CD4-positive, alpha-beta T cell treated with Interleukin-6 for 4 hours (primary cell): ENCODE data around the gene DAB2IP.
A peak's percentile ranks its signal among the peaks of the same experiment; 100 is the strongest.
"Not testable (repeated sequence)": the region's sequence is repeated elsewhere in the genome, so short reads cannot be mapped to it uniquely, and the experiment has no call there.

ENCODE experiments used
- DNase-seq: peaks from one replicate; pipeline ENCODE4 v3.0.0-alpha.2; 2020; ENCODE audit warnings: mixed read lengths

Gene DAB2IP

DNA sequence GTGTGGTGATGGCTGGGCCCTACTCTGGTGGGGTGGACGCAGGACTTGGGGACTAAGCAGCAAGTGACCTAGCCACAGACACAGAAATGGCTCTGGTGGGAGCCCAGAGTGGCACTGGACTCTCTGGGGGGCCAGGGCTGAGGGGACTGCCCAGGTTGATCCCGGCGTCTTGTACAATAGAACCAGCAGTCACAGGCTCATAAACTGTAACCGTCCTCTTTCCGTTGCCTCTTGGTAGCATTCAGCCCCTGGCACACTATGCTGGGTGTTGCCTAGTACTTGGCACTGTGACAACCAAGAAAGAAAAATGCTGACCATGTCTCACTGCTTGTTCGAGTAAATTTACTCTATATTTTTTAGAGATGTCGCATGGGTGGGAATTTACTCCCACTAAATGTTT is 80.5 kb downstream of the DAB2IP start:
- DNase-seq, result no peak

DNA sequence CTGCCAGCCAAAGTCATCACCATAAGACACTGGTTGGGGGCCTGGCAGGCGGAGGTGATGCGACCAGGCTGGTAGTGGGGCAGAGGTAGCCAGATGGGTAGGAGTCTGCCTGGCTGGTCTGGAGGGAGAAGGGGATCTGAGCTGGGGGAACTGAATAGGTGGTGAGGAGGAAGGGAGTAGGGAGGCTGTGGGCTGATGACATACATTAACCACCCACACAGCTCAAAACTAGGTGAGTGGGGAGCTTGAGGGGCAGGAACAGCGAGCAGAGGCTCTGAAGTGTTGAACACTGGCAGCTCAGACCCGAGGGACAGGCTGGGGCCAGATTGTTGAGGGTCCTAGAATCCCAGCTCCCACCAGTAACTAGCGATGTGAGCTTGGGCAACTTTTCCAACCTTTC is 81.0 kb downstream of the DAB2IP start:
- no peak for DNase-seq

DNA sequence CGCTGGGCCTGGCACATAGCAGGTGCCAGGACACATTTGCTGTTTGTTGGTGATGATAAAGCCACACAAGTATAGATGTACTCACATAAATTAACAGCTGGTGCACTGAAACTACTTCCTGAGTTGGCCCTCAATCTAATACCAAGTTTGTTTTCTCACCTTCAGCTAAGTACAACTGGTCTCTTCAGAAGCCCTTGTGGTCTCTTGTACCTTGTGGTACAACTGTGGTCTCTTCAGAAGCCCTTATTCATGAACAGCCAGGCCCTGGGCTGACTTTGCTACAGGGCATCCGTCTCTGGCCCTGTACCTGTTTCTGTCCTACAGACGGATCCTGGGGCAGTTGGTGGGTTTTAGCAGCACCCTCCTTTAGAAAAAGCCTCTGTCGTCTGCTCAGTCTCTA is 81.5 kb downstream of the DAB2IP start:
- DNase-seq, result no peak

DNA sequence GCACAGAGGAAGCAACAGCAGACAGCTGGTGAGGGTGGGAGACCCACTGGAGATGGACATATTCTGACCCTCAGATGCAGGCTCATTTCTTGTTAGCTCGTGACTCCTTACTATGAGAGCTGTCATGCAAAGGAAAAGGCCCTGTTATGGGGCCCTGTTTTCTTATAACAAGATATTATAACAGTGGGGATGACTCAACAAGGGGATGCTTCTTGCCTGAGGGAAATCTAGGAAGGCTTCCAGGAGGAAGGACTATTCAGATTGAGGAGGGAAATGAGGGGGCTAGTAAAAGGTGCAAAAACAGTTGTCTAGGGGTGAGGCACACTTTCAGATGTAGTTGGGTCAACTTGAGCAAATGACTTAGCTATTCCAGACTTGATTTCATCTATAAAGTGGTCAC is 83.0 kb downstream of the DAB2IP start:
- DNase-seq, result no peak

DNA sequence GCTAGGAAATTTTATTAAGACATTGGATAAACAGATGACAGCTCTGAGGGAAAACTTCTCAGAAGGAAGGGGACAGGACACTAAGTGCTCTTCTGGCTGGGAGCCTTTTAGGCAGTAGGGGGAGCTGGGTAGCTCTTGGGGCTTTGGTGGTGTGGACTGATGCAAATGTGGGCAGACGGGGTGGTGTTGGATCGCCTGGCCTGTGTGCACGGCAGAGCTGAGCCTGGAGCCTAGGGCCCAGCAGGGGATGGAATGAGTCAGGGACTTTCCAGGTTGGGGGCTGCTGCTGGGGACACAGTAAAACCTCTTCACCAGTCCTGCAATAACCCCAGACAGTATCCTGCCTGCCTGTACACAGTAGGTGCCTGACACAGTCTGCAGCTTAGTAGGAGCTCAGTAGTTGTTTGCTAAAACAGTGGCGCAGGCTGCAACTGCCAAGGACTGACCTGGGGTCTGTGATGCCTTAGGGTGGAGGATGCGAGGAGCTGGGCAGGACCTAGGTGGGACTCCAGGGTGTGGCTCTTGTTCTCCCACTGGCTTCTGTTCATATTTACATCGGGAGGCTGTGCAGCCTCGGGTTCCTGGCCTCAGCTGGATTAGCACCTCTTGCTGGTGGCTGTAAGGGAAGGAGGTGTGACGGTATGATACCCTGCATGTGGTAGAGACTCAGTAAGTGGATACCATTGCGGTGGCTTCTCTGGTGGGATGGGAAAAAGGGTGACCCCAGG is 83.8 kb downstream of the DAB2IP start:
- DNase-seq, result no peak

DNA sequence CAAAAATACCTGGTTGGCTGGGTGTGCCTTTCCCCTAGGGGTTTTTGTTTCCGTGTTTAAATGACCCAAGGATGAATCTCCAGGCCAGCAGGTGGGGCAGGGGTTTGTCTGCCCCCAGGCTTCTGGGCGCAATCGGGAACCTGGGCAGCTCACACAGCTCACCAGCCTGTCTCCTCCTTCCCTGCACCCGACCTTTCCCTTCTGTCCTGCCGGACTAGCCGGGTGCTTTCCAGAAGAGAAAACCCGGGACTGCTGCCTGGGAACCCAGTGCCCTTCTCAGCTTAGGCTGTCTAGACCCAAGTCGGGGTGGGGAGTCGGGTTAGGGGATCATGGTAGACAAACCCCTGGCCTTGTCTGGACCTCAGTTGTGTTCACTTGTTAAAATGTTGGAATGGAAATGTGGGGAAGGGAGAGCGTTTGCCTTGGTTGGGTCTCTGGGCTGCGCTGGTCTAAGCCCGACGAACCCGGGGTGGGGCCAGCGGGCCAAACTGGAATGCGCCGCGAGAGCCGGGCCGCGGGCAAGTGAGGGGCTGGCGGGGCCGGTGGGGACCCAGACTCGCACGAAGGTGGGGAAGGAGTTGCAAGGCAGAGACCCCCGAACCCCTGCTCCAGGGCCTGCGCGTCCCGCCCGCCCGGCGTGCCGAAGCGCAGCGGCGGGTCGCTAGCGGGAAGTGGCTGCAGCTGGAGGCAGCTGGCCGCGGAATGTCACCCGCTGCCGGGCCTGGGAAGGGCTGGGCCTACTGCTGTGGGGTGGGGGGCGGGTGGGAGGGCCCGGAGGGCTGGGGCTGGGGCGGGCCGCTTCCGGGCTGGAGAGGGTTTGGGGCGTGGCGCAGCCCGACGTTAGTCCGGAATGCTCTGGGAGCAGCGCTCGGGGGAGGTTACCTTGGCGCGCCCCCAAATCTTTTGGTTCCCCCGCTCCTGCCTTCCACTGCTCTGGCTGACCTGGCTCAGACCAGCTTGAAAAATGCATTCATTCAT is 84.6 kb downstream of the DAB2IP start:
- DNase-seq, result no peak

DNA sequence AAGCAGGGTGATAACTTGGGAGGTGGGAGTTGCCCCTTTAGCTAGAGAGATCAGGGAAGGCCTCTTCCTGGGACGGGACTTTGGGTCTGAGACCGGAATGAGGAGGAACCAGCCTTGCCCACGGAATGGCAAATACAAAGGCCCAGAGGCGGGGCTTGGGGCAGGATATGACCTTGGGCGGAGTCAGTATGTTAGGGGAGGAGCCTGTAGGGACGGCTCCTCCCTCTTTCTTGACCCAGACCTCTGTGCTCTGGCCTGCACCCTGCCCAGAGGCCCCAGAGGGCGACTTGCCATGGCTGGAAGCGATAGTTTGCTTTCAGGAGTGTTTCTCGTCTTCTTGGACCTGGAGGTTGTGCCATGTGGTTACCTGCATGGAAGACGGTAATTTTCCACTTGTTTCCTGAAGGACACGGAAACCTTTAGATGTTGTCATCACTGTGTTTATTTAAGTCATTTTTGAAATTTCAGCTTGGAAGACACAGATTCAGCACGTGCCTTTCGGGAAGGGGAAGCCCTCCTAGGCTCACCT is 85.6 kb downstream of the DAB2IP start:
- no peak for DNase-seq

DNA sequence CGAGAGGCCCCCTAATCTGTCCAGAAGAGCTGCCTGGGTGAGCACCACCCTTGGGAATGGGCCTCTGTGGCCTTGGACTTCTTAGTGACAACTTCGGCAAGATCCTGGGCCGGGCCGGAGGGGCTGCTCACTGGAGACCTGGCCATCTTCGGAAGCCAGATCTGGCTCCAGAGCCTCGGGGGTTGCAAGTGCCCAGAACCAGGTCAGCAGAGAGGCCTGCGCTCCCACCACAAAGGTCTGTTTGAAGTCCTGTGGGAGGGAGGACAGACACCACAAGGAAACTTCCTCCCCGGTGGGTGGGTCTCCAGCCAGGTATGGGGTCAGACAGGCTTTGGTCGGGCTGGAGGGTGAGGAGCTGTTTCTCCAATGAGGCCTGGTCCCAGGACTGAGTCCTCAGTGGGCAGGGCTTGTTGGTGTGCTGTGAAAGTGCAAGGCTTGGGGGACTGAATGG is 86.1 kb downstream of the DAB2IP start:
- DNase-seq, result no peak

DNA sequence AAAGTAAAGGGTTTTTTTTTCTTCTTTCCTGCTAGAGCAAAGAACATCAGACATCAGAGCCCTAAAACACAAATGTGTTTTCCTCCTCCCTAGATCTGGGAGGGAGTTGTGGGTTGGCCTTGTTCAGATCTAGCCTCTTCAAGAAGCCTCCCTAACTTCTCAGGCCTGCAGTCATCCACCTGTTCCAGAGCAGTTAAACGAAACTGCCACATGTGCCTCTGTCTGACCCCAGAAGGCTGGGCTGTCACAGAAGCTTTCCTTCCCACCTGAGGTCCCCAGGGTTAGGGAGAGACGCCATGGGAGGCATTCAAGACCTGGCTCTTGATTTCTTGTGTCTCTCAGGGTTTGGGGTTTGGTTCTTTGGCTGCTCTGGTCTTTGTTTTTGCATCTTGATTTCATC is 87.0 kb downstream of the DAB2IP start:
- no peak for DNase-seq

DNA sequence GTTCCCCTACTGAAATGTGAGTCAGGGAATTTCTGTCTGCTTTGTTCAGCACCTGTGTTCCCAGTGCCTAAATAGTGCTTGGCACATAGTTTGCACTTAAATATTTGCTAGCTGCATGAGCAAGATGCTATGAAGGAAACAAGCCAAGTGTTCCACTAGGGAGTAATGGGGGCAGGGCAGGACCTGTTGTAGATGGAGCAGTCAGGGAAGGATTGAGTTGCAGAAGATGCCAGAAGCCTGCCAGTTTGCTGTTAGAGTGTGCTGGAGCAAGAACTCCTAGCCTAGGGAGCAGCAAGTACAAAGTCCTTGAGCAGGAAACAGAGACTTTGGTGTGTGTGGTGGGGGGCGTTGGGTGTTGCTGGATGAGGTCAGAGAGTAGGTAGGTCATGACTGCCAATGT is 87.5 kb downstream of the DAB2IP start:
- DNase-seq, result no peak

DNA sequence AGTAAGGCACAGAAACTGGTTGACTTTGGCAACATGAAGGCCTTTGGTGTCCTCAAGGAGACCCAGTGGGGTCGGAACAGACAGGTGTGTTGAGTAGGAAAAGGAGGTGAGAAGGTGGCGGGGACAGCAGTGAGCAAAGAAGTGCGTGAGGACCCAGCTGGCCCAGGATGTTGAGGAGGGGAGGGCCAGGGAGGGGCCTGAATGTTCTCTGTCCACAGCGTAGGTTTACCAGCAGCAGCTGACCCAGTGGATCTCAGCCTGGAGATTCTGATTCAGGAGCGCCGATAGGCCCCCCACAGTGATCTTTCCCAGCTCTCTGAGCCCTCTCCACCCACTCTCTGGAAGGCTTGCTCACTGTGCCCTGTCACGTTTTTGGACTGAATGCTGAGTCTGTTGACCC is 88.5 kb downstream of the DAB2IP start:
- DNase-seq, result no peak

DNA sequence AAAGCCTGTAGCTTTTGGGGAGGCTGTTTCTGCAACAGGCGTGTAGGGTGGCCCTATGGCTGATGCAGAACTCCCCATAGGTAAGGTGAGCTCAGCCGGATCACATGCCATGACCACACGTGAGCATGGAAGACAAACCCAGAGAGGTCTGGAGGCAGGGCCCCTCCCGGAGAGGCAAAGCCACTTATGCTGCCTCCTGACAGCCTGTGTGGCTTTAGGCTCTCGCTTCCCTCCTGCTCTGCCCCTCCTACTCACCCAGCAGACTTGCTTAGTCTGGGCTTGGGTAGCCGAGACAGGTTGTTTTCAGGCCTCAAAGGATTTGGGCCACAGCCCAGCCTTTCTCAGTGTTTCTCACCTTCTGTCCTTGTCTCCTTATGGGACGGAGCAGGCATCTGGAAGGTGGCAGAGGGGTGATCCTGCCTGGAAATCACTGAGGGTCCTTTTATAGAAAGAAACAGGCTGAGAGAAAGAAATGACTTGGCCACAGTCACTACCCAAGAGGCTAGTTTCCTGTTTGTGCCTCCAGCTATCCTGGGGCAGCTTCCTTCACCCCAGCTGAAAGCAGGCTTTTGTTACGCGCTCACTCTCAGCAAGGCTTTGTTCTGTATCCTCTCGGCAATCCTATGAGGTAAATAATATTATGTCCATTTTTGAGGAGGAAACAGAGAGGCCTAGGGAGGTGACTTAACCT is 89.9 kb downstream of the DAB2IP start:
- no peak for DNase-seq

DNA sequence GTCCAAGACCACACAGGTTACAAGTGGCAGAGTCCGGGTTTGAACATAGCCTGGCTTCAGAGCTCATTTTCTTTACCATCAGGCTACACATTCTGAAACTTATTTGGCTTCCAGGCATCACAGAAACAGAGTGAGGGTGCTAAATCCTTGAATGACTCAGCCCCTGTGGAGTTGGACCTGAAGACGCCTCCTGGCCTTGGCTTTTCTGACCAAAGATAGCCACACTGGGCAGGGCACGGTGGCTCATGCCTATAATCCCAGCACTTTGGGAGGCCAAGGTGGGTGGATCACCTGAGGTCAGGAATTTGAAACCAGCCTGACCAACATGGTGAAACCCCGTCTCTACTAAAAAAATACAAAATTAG is 90.5 kb downstream of the DAB2IP start:
- not testable (repeated sequence) for DNase-seq

DNA sequence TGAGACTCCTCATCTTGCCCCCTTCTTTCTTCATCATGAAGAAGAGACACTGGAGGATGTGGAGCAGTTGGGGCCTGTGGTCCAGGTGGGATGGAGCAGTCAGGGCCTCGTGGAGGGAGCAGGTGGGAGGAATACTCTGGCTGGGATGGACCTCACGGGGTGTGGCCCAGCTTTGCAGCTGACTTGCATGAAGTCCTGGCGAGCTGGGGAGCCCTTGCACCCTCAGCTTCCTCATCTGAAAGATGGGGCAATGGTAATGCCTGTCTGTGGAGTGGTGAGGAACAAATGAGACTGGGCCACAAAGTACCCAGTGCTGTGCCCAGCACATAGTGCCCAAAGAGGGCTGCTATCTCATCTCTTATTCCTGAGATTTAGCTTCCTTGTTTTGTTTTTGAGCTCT is 91.5 kb downstream of the DAB2IP start:
- no peak for DNase-seq

DNA sequence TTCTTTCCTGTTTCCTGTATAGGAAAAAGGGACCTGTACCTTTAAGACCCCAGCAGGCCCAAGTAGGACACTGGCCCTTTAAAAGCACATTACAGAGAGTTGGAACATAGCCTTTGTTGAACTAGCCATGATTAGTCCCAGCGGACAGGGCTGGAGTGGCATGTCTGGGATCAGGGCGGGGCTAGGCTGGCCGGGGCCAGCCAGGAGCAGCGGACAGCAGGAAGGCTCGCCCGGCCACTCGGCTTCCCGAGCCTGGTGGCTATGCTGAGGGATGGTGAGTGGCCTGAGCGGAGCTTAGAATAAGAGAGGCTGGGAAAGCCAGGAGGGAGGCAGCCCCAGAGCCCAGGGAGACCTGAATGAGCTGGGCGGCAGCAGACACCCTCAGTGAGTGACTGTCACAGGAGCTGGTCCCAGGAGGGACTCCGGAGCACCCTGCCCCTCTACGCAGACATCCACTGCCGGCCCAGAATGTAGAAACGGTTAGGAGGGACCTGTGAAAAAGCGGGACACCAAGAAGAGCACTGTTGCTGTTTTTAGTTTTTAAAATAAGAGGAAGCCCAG is 92.1 kb downstream of the DAB2IP start:
- no peak for DNase-seq

DNA sequence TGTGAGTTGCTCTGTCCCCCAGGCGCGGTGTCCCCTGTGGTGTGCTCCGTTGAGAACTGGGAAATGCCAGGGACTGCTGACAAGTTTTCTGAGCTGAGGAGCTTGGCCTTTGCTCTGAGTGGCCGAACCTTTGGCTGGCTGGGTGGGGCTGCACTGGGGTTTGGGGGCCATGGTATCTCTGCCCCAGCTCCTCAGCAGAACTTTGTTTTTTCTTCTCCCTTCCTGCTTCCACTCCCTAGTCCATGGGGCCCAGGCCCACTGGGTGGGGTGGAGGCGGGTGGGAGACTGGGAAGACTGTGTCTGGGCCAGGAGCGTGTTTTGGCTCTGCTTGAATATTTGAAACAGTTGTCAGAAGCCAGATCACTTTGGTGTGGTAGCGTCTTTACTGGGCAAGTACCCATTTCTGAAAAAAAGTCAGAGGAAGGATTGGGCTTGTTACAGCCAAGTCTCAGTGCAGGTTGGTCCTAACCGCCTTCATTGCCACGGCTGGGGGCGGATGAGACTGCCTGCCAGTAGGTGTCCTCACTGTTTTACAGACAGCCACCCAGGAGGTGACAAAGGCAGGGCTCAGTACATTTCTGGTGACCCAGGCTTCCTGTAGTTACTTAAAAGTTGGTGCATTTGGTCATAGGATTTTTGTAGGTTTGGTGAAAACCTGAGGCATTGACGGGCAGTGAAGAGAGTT is 92.7 kb downstream of the DAB2IP start:
- peak; percentile 31 for DNase-seq

DNA sequence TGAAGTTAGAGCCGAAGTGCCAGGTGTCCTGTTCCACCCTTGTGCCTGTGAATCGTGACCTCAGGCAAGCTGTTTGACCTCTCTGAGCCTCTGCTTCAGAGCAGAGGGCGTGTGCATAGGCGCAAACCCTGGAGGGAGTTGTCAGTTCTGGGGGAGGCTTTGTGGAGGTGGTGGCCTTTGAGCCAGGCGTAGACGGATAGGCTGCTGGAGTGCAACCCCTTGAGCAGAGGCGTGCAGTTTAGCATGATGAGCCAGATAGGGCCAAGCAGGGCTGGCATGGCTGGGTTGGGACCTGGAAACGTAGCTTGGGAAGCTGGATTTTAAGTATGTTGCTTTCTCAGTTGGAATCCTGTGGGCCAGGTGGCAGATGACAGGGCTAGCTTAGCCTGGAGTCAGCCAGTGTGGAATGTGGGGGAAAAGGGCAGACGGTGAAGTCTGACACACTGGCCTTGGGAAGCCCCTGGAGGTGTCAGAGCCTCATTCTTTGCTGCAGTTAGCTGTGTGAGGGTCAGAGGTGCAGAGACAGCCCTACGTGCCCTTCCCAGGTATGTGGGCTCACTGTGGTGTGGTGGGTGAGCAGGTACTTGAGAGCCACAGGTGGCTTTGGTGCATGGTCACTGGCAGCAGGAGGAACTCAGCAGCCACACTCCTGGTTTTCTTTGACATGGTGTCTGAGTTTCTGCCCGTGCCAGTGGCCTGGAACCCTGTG is 93.4 kb downstream of the DAB2IP start:
- DNase-seq, result no peak

DNA sequence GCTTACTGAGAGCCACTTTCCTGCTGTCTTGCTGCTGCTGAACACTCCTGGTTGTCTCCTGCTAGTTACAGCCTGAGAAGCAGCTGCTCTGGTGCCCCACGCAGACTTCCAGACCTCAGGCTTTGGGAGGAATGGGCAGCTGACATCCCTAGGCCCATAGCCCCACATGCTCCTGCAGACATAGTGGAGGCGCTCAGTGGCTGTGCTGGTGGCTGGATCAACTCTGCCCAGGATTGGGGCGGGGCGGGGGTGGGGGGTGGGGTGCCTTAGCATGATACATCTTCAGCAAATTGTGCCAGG is 93.9 kb downstream of the DAB2IP start:
- no peak for DNase-seq

DNA sequence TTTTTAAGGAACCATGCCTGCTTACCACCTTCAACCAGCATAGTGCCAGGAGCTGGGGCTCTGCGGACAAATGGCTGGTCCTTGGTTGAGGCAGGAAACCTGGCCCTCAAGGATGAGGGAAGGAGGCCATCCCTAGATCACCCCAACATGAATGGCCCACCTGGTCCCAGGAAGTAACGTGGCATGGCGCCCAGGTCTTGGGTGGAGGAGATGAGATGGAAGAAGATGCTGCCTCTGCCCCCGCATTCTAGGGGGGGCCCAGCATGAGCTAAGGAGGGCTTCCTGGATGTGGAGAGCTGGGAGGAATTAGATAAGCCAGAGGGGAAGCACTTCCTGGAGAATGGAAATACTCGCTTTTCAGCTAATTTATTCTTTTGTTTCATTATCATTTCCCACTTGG is 95.0 kb downstream of the DAB2IP start:
- no peak for DNase-seq

DNA sequence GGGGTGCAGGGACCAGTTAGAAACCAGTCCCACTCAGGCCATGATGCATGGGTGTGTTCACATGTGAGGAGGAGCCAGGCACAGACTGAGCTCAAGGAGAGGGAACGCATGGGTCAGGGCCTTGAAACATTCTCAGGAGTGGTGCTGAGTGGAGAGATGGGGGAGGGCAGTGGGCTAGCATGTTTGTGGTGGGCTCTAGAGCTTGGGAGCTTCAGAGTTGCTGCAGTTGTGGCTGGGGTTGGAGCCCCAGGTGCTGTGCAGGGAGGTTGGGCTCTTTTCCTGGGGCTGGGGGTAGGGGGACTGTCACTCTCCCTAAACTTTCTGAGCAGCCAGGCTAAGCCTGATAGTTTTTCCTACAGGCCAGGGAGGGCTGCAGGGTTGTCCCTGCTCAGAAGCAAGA is 95.4 kb downstream of the DAB2IP start:
- no peak for DNase-seq

DNA sequence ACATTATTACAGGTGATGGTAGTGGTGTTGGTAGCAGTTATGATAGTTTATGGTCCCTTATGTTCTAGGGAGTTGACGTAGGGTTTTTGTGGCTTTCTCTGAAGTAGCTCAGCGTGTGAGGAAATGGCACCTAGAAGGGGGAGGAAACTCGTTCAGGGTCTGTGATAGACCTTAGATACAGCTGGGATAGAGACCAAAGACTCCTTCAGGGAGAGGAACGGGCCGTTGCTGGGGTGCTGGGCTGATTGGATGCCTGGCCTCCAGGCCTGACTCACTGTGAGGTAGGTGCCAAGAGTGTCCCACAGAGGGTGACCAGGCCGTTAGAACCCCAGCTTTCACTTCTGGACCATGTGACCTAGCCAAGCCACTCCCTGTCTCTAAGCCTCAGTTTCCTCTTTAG is 96.6 kb downstream of the DAB2IP start:
- no peak for DNase-seq
